Measurements from ENCODE around the gene TCF7L2.

GRCh38 chr10:113171662-113172061 is 221.6 kb downstream of the TCF7L2 start:
- no peak for TF ChIP-seq CTCF (IDR thresholded peaks at IDR 0.05)
- TF ChIP-seq POLR2A (IDR thresholded peaks at IDR 0.05), result no peak
